ENCODE data around the gene TCEA3. TPM values are rescaled to one million over a fixed set of nuclear protein-coding genes. Genes with fewer than 3 reads are reported as not detected.

The TCEA3 gene
- total and polyA plus RNA-seq, 2 of the 4 experiments (the other 2 are of a cell fraction), result 3.0 to 6.3 TPM

DNA sequence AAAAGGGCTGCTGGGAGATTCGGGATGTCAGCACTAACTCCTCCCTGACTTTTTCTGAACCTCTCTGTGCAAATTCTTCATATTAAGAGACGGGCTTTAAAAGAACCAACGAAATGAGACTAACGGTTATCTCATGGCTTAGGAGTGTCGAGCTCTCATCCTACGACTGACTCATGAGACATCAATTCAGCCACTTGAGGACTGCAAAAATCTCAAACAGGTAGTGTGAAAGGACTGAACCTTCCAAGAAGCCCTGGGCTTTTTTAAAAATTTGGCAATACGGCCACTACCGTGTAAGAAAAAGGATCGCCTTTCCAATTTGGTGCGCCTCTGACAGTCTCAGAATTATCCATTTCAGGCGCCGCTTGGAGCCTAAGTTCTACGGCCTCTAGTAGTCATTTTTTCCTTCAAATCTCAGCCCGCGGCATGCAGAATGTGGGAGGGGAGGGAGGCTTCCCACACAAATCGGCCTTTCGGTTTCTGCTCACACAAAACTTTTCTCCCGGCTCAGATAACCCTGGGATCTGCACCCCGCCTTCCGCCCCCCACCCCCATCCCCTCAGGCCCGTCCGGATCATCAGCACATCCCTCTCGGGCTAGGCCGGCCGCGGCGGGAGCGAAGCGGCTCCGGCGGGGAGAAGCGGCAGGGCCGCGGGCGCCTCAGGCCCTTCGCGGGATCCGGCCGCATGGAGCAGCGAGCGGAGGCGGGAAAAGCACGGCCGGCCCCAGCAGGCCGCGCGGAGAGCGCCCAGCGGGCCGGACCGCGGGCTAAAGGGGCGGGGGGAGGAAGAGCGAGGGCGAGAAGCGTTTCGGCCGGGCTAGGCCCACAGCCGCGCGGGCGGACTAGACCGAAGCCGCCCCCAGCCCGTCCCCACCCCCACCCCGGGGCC lies 81.1 kb downstream of the TCEA3 start:
- H2AK9ac ChIP-seq (replicated peaks; ENCODE audit: low read depth, low read length, poor library complexity), result peak overlapping the region; percentile 96
- ATAC-seq (ENCODE audit: low read depth) (peak; percentile 9), DNase-seq (peak; percentile 82)
- peaks cover 4% of the 10 kb centered on the region; the same call in 1 of the 2 replicates for H3K4me1 ChIP-seq (ENCODE audit: control insufficient read depth, insufficient read depth, low read length)
- H2BK120ac ChIP-seq (ENCODE audit: low read depth, low read length), result no peak overlapping the region
- H3K27ac ChIP-seq (ENCODE audit: insufficient read depth, low read length), result peak overlapping the region; percentile 83
- H2AK5ac ChIP-seq (ENCODE audit: low read depth, low read length), result peak overlapping the region; percentile 48
- TF ChIP-seq CHD1 (IDR thresholded peaks at IDR 0.05; ENCODE audit: low read depth, low read length), result no peak
- no peak for TF ChIP-seq RFX5 (IDR thresholded peaks at IDR 0.05; ENCODE audit: low read depth, low read length)
- no peak for TF ChIP-seq BHLHE40 (IDR thresholded peaks at IDR 0.05; ENCODE audit: low read depth, low read length)
- no peak for TF ChIP-seq SMC3 (IDR thresholded peaks at IDR 0.05; ENCODE audit: low read depth, low read length)
- TF ChIP-seq POLR2A (IDR thresholded peaks at IDR 0.05; ENCODE audit: low read depth, low read length), result peak; percentile 69; the same call in 1 of the 2 replicates
- TF ChIP-seq MAFK (IDR thresholded peaks at IDR 0.05; ENCODE audit: low read depth, low read length), result peak; percentile 5; the same call in 1 of the 2 replicates
- TF ChIP-seq MAZ (IDR thresholded peaks at IDR 0.05; ENCODE audit: borderline replicate concordance, low read depth, low read length), result no peak
- TF ChIP-seq NFE2L2 (IDR thresholded peaks at IDR 0.05; ENCODE audit: low read depth, low read length), result no peak
- TF ChIP-seq RCOR1 (IDR thresholded peaks at IDR 0.05; ENCODE audit: insufficient replicate concordance, low read length), result no peak
- no peak for TF ChIP-seq FOS (IDR thresholded peaks at IDR 0.05; ENCODE audit: low read depth, low read length)
- TF ChIP-seq MXI1 (IDR thresholded peaks at IDR 0.05; ENCODE audit: borderline replicate concordance, low read depth, low read length), result peak; percentile 59; the same call in 1 of the 2 replicates
- TF ChIP-seq ELK1 (IDR thresholded peaks at IDR 0.05; ENCODE audit: borderline replicate concordance, low read depth, low read length), result no peak
- peaks cover 0 to 3% of the 10 kb centered on the region in 2 experiments; a peak in 1 of 4 replicates for H3K79me1 ChIP-seq (ENCODE audit: low read depth in 1 of 2, low read length in 2 of 2)
- peak overlapping the region; percentile 51 for H4K5ac ChIP-seq (ENCODE audit: low read depth, low read length)
- peak overlapping the region; percentile 93 for H3K4me3 ChIP-seq (ENCODE audit: insufficient read depth, low read depth, low read length)
- BruUV-seq (replicated peaks), result no TSS peak
- no peak overlapping the region; the same call in 2 of the 3 replicates for H2BK15ac ChIP-seq (ENCODE audit: low read depth, low read length)
- no peaks in the 10 kb centered on the region for H3K9me3 ChIP-seq (ENCODE audit: control insufficient read depth, insufficient read depth, low read length)
- peaks cover 48% of the 10 kb centered on the region for H4K20me1 ChIP-seq (ENCODE audit: insufficient read depth, low read length)
- in situ Hi-C loops (cut with MboI; ENCODE audit: low sequenced_read_pairs), result no loop called here
- intact Hi-C loops (cut with micrococcal nuclease), result loop anchor here (1.0 to 5.0 kb wide), 4 partner anchors 25 to 189 kb away; partner anchors contain the start of genes ASAP3 and E2F2
- peak overlapping the region; percentile 86 for H2BK5ac ChIP-seq (ENCODE audit: low read depth, low read length, poor library complexity, severe bottlenecking)
- H3K56ac ChIP-seq (ENCODE audit: extremely low read depth, insufficient read depth, low read length), result peak overlapping the region; percentile 57
- peak overlapping the region; percentile 68 for H4K91ac ChIP-seq (ENCODE audit: insufficient read depth, low read depth, low read length)
- peak overlapping the region; percentile 92 for H3K9ac ChIP-seq (ENCODE audit: low read depth, low read length)
- peak overlapping the region; percentile 90 for H3K4ac ChIP-seq (ENCODE audit: low read depth, low read length)
- peaks cover 2% of the 10 kb centered on the region for H3K9me1 ChIP-seq (ENCODE audit: insufficient read depth, low read length)
- H3K23ac ChIP-seq (ENCODE audit: low read depth, low read length), result peak overlapping the region; percentile 83
- no peaks in the 10 kb centered on the region for H3K36me3 ChIP-seq (ENCODE audit: control insufficient read depth, insufficient read depth, low read length)
- peak overlapping the region in 1 of 2 experiments; percentile 66; a peak in 2 of 4 replicates for H4K8ac ChIP-seq (ENCODE audit: low read depth in 2 of 2, low read length in 2 of 2)
- peak overlapping the region; percentile 91 for H2AFZ ChIP-seq (replicated peaks; ENCODE audit: low read length, poor library complexity)
- H3K27me3 ChIP-seq (ENCODE audit: control insufficient read depth, insufficient read depth, low read length), result no peaks in the 10 kb centered on the region
- H3K18ac ChIP-seq (ENCODE audit: low read depth, low read length), result peak overlapping the region; percentile 51; the same call in 1 of the 2 replicates
- dilution Hi-C loops (cut with HindIII; ENCODE audit: low sequenced_read_pairs, unreplicated experiment), result no loop called here
- H3K14ac ChIP-seq (replicated peaks; ENCODE audit: low read depth, low read length), result peak overlapping the region; percentile 84
- 0% methylated on average over 12 of the region's 66 CpGs; no CpG with 5 or more reads in 1 of the 2 experiments for WGBS, 2 experiments (ENCODE audit: extremely low coverage in 2 of 2, insufficient read length in 1 of 2)
- POLR2A ChIA-PET (ENCODE audit: unreplicated experiment), result no interaction called here
- no peak overlapping the region for H2BK20ac ChIP-seq (ENCODE audit: low read depth, low read length)
- H3K4me2 ChIP-seq (ENCODE audit: low read depth, low read length), result peak overlapping the region; percentile 96
- CTCF ChIA-PET, result interaction anchor here (1.6 kb wide), 1 partner anchor 60 kb away, joined by 6 read pairs; no protein-coding TSS in a partner anchor

All from IMR-90 (cell line).